K562 (cell line): ENCODE data around the gene TXNRD2. TPM values are rescaled to one million over a fixed set of nuclear protein-coding genes. Genes with fewer than 3 reads are reported as not detected.

Source experiments
- ATAC-seq: fragments of 200-7000 bp; cut with Tn5 transposase; 3 replicates; pipeline ENCODE4 v1.9.1; 2020; ENCODE audit warnings: moderate library complexity
- BruUV-seq: library from RNA; stranded (reverse); fragments of 400-500 nt; replicated peaks from 2 replicates; lab custom pipeline; 2021; lab: Mats Ljungman, UMichigan
- CTCF ChIA-PET: fragments of 300-600 bp; formaldehyde crosslinking; extraction: SDS; loops from one replicate; lab custom pipeline; 2021; ENCODE audit warnings: low intra/inter-chr PET ratio; lab: Yijun Ruan, JAX
- POLR2A ChIA-PET: fragments of 300-600, 350-650 bp; sonication (Branson Sonifier 250); formaldehyde crosslinking; extraction: SDS; loops from one replicate; lab custom pipeline; 2021; ENCODE audit warnings: antibody characterized with exemption, inconsistent platforms; lab: Yijun Ruan, JAX
- DNase-seq, 4 experiments: peaks; one replicate each; pipeline versions ENCODE4 v3.0.0 to v3.0.0-alpha.2; 2011 to 2018; ENCODE audit warnings: low spot score in 3 of 4, mixed read lengths in 3 of 4; ENCODE audit errors: extremely low read depth in 1 of 4
- FAIRE-seq: peaks from 2 replicates; lab custom pipeline; 2011; peaks lifted over from hg19 to GRCh38; lab: Jason Lieb, UNC
- H2AFZ ChIP-seq: 2 replicates; pipeline ENCODE4 v1.6.0; 2011; ENCODE audit warnings: low read depth, low read length, control low read depth, inconsistent platforms
- H3K27ac ChIP-seq: fragments of 200-600 bp; 3 replicates; pipeline ENCODE4 v1.8.0; 2011; ENCODE audit warnings: low read depth, mild to moderate bottlenecking, control low read depth, inconsistent platforms, low read length, moderate library complexity, mixed read lengths; ENCODE audit errors: extremely low read depth
- H3K27me3 ChIP-seq, 2 experiments: fragments of 300-600 bp in 1 of 2; 2 replicates in 1 of 2; 3 replicates in 1 of 2; pipeline versions ENCODE4 v1.6.0 to v1.8.0; 2011; ENCODE audit warnings: inconsistent platforms in 2 of 2, low read length in 2 of 2, mild to moderate bottlenecking in 1 of 2, mixed read lengths in 1 of 2, moderate library complexity in 1 of 2; ENCODE audit not compliant: control insufficient read depth in 2 of 2, insufficient read depth in 2 of 2
- H3K36me3 ChIP-seq: fragments of 300-600 bp; 3 replicates; pipeline ENCODE4 v1.8.0; 2011; ENCODE audit warnings: mild to moderate bottlenecking, low read length, inconsistent platforms; ENCODE audit not compliant: control insufficient read depth, insufficient read depth
- H3K4me1 ChIP-seq, 2 experiments: fragments of 200-600 bp in 1 of 2; replicated peaks in 1 of 2; 2 replicates in 1 of 2; 3 replicates in 1 of 2; pipeline versions ENCODE4 v1.5.1 to v1.8.0; 2011; ENCODE audit warnings: inconsistent platforms in 2 of 2, low read length in 2 of 2, mild to moderate bottlenecking in 1 of 2, mixed read lengths in 1 of 2, moderate library complexity in 1 of 2; ENCODE audit not compliant: control insufficient read depth in 2 of 2, insufficient read depth in 2 of 2
- H3K4me2 ChIP-seq: 2 replicates; pipeline ENCODE4 v1.6.1; 2011; ENCODE audit warnings: low read length, control low read depth, inconsistent platforms, mixed read lengths; ENCODE audit not compliant: insufficient read depth
- H3K4me3 ChIP-seq: fragments of 200-600 bp; sonication (generic), shearing (Covaris generic); 2 replicates; pipeline ENCODE4 v1.5.1; 2016; ENCODE audit warnings: control low read depth, inconsistent platforms
- H3K79me2 ChIP-seq: fragments of 200-600 bp; 3 replicates; pipeline ENCODE4 v1.8.0; 2011; ENCODE audit warnings: low read length, inconsistent platforms; ENCODE audit not compliant: control insufficient read depth, insufficient read depth
- H3K9ac ChIP-seq, 2 experiments: 2 replicates each; pipeline versions ENCODE4 v1.6.0 to v1.6.1; 2011; ENCODE audit warnings: low read depth in 2 of 2, low read length in 2 of 2, control low read depth in 1 of 2, inconsistent platforms in 1 of 2, mild to moderate bottlenecking in 1 of 2, mixed read lengths in 1 of 2; ENCODE audit not compliant: insufficient read depth in 1 of 2
- H3K9me1 ChIP-seq: one replicate; pipeline ENCODE4 v1.6.0; 2011; ENCODE audit warnings: inconsistent platforms, mild to moderate bottlenecking, low read length, moderate library complexity; ENCODE audit not compliant: control insufficient read depth, insufficient read depth
- H3K9me3 ChIP-seq: replicated peaks from 2 replicates; pipeline ENCODE4 v1.5.1; 2011; ENCODE audit warnings: low read depth, low read length, inconsistent platforms; ENCODE audit not compliant: control insufficient read depth, insufficient read depth
- H4K20me1 ChIP-seq: replicated peaks from 2 replicates; pipeline ENCODE4 v1.6.1; 2011; ENCODE audit warnings: low read length, inconsistent platforms, mixed read lengths; ENCODE audit not compliant: control insufficient read depth, insufficient read depth
- CAMTA2 ChIP-seq: fragments of 250-450 bp; sonication (Bioruptor Pico); conservative IDR thresholded peaks from 2 replicates; pipeline ENCODE4 v1.5.1; 2022
- FOXJ2 ChIP-seq: fragments of 200-800 bp; sonication (Bioruptor generic); IDR thresholded peaks from 2 replicates; pipeline ENCODE4 v1.6.1; 2016; ENCODE audit warnings: missing genetic modification characterization, missing compliant biosample characterization
- HDAC6 ChIP-seq: IDR thresholded peaks from 2 replicates; pipeline ENCODE4 v1.6.1; 2012; ENCODE audit warnings: low read depth, mild to moderate bottlenecking, control low read depth, inconsistent platforms, low read length, moderate library complexity
- HIVEP1 ChIP-seq: fragments of 250-450 bp; sonication (Bioruptor Pico); IDR thresholded peaks from 2 replicates; pipeline ENCODE4 v1.4.0; 2020; ENCODE audit warnings: mild to moderate bottlenecking
- NONO ChIP-seq, 2 experiments: fragments of 200-400 bp in 1 of 2; fragments of 450-650 bp in 1 of 2; formaldehyde crosslinking in 1 of 2; IDR thresholded peaks; 2 replicates each; pipeline ENCODE4 v1.6.1; 2017; ENCODE audit warnings: low read depth in 2 of 2, mild to moderate bottlenecking in 2 of 2, moderate library complexity in 2 of 2, low read length in 1 of 2
- PHB ChIP-seq: fragments of 250-450 bp; sonication (Bioruptor Pico); IDR thresholded peaks from 2 replicates; pipeline ENCODE4 v1.5.0; 2021
- PHF8 ChIP-seq: fragments of 200-600 bp; sonication (generic); IDR thresholded peaks from 2 replicates; pipeline ENCODE4 v1.6.1; 2012; ENCODE audit warnings: mixed run types, mild to moderate bottlenecking, inconsistent platforms, low read length, moderate library complexity, borderline replicate concordance
- POLR2G ChIP-seq: fragments of 200-400 bp; formaldehyde crosslinking; IDR thresholded peaks from 2 replicates; pipeline ENCODE4 v1.6.1; 2017; ENCODE audit warnings: low read depth, mild to moderate bottlenecking, antibody characterized with exemption, low read length, moderate library complexity
- POLR3A ChIP-seq: IDR thresholded peaks from 2 replicates; pipeline ENCODE4 v1.6.1; 2011; ENCODE audit warnings: borderline replicate concordance, mild to moderate bottlenecking, moderate library complexity; ENCODE audit not compliant: insufficient read length, insufficient read depth; ENCODE audit errors: extremely low read depth
- RBBP5 ChIP-seq: fragments of 200-600 bp; sonication (generic); IDR thresholded peaks from 2 replicates; pipeline ENCODE4 v1.6.1; 2012; ENCODE audit warnings: borderline replicate concordance, mild to moderate bottlenecking, low read length, control low read depth, inconsistent platforms; ENCODE audit not compliant: insufficient read depth, poor library complexity, severe bottlenecking
- SMC3 ChIP-seq: conservative IDR thresholded peaks from 2 replicates; pipeline ENCODE4 v1.6.1; 2011; ENCODE audit warnings: low read depth, low read length, improper control_type of control experiment; ENCODE audit not compliant: insufficient read depth
- SRSF1 ChIP-seq: fragments of 200-400 bp; formaldehyde crosslinking; IDR thresholded peaks from 2 replicates; pipeline ENCODE4 v1.6.1; 2017; ENCODE audit warnings: mild to moderate bottlenecking, low read depth, low read length, moderate library complexity
- TEAD2 ChIP-seq: fragments of 450-650 bp; IDR thresholded peaks from 2 replicates; pipeline ENCODE4 v1.6.1; 2016; ENCODE audit warnings: missing genetic modification characterization, control low read depth, missing compliant biosample characterization
- THRB ChIP-seq: fragments of 450-650 bp; formaldehyde crosslinking; conservative IDR thresholded peaks from 2 replicates; pipeline ENCODE4 v1.4.0; 2022; ENCODE audit warnings: mild to moderate bottlenecking, missing genetic modification characterization
- UBTF ChIP-seq, 2 experiments: IDR thresholded peaks; 2 replicates each; pipeline ENCODE4 v1.6.1; 2012; ENCODE audit warnings: improper control_type of control experiment in 2 of 2, low read depth in 2 of 2, low read length in 2 of 2, borderline replicate concordance in 1 of 2
- ZNF165 ChIP-seq: fragments of 250-450 bp; sonication (Bioruptor Pico); IDR thresholded peaks from 2 replicates; pipeline ENCODE4 v1.4.0; 2020; ENCODE audit warnings: borderline replicate concordance
- ZNF436 ChIP-seq: fragments of 250-450, 450-650 bp; sonication (Bioruptor Pico); formaldehyde crosslinking; IDR thresholded peaks from 2 replicates; pipeline ENCODE4 v1.7.0; 2020; ENCODE audit warnings: mild to moderate bottlenecking
- WGBS: fragments of 100-300 bp; shearing (Covaris generic); methylation state at CpG from one replicate; pipeline ENCODE4 v1.1.6; 2016; ENCODE audit warnings: low coverage, mixed read lengths; ENCODE audit not compliant: insufficient coverage; ENCODE audit errors: missing lambda C conversion rate; 5-methylcytosine and 5-hydroxymethylcytosine counted together
- in situ Hi-C: fragments of 300-500 bp; cut with MboI; formaldehyde crosslinking; loops from 4 replicates; pipeline ENCODE4 v1.15.0; 2018; ENCODE audit warnings: inconsistent platforms, mixed read lengths
- intact Hi-C: fragments of 100-400 bp; cut with micrococcal nuclease; formaldehyde crosslinking; loops from 2 replicates; pipeline ENCODE4 v1.14.2; 2022
- polyA plus RNA-seq, 8 experiments: library from polyadenylated mRNA; depleted of rRNA in 4 of 8; stranded (reverse) in 5 of 8; unstranded in 3 of 8; fragments of >200 nt; fragmentation: Nextera tagmentation in 2 of 8; fragmentation: Illumina TruSeq in 1 of 8; extraction: Ambion mirVana in 2 of 8; extraction: Trizol in 1 of 8; gene quantifications; 2 replicates each; pipeline versions ENCODE4 v1.2.1 to v1.2.3, GENCODE V29; 2011 to 2014; ENCODE audit warnings: inconsistent platforms in 1 of 8, missing spikeins in 1 of 8
- total RNA-seq, 7 experiments: library from RNA; depleted of rRNA in 6 of 7; stranded (reverse); fragments of >200 nt in 6 of 7; fragmentation: Illumina TruSeq in 2 of 7; extraction: Trizol in 2 of 7; gene quantifications; 2 replicates each; pipeline versions ENCODE4 v1.2.1 to v1.2.3, GENCODE V29; 2011 to 2021; ENCODE audit warnings: low replicate concordance in 1 of 7

Gene TXNRD2
- total and polyA plus RNA-seq, 9 of the 15 experiments (the other 6 are each of a cell fraction or from before 2014, with no cell fraction given), result 3.3 to 80.2 (median 49.4) TPM

DNA sequence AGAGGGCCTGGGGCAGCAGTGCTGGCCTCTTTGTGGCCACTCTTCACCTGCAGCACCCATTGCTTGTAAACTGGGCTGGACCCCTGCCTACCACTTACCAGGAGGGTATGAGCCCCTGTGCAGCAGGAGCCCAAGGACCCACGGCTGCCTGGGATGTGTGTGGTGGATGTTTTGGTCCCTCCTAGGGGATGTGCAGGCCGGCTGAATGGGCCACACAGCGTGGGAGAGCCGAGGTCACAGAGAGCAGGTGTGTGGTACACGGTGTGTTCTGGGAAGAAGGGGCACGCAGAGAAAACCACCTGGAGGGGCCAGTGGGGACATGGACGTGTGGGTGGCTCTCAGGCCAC is 67.7 kb downstream of the TXNRD2 start:
- FAIRE-seq (no peak), DNase-seq (no peak), ATAC-seq (peak; percentile 1; the same call in 1 of the 3 replicates)
- no TSS peak for BruUV-seq
- 28% methylated on average over 7 of the region's 7 CpGs for WGBS
- Histone ChIP-seq H4K20me1 (peaks cover 13% of the 10 kb centered on the region), H3K4me3 (no peak overlapping the region), H3K27me3 (peaks cover 0 to 23% of the 10 kb centered on the region in 2 experiments; a peak in 2 of 5 replicates), H3K9me1 (no peaks in the 10 kb centered on the region), H3K27ac (no peak overlapping the region), H3K9me3 (no peaks in the 10 kb centered on the region), H3K36me3 (no peaks in the 10 kb centered on the region), H2AFZ (no peak overlapping the region), H3K79me2 (no peaks in the 10 kb centered on the region), H3K9ac (peak overlapping the region in 1 of 2 experiments; percentile 81; a peak in 2 of 4 replicates), H3K4me1 (peaks cover 8 to 96% of the 10 kb centered on the region in 2 experiments; a peak in 4 of 5 replicates), H3K4me2 (no peak overlapping the region)
- intact Hi-C loops (no loop called here), in situ Hi-C loops (no loop called here)
- CTCF ChIA-PET, result no interaction called here
- POLR2A ChIA-PET, result interaction anchor here (0.9 to 4.4 kb wide), 2 partner anchors 9 to 11 kb away, joined by 6 to 26 read pairs; no protein-coding TSS in a partner anchor
- TF ChIP-seq SRSF1 (no peak), ZNF165 (CRISPR knock-in tag) (0 out of 2 replicates have a peak, but pooled peaks have one; percentile 48), THRB (0 out of 2 replicates have a peak, but pooled peaks have one; percentile 22), PHF8 (no peak), NONO (IDR thresholded peaks at IDR 0.05; ENCODE audit: low read depth in 2 of 2, low read length in 1 of 2) (no peak), SMC3 (no peak), FOXJ2 (no peak), HIVEP1 (0 out of 2 replicates have a peak, but pooled peaks have one; percentile 11), TEAD2 (tag) (no peak), POLR2G (peak; percentile 39; the same call in 1 of the 2 replicates), POLR3A (no peak), UBTF (IDR thresholded peaks at IDR 0.05; ENCODE audit: borderline replicate concordance in 1 of 2, low read depth in 2 of 2, low read length in 2 of 2) (0 out of 4 replicates have a peak, but pooled peaks of 1 of the 2 experiments have one; percentile 33), ZNF436 (CRISPR knock-in tag) (0 out of 2 replicates have a peak, but pooled peaks have one; percentile 18), HDAC6 (0 out of 2 replicates have a peak, but pooled peaks have one; percentile 64), RBBP5 (peak; percentile 4), CAMTA2 (CRISPR knock-in tag) (no peak), PHB (no peak)
